GM21381 (cell line): Measurements from ENCODE around the gene LRCH4.

Source experiments
- ATAC-seq: cut with Tn5 transposase; IDR thresholded peaks from one replicate; pipeline ENCODE4 v1.9.1; 2021; ENCODE audit warnings: mild to moderate bottlenecking, moderate library complexity; ENCODE audit not compliant: unreplicated experiment

The LRCH4 gene

GRCh38 chr7:100606313-100606712, 20.4 kb upstream of the LRCH4 start:
- no peak for ATAC-seq

- no peak for ATAC-seq
These were observed 19.3 kb upstream of the LRCH4 start for GRCh38 chr7:100604976-100605911.

- ATAC-seq, result peak; percentile 54
These were observed 18.4 kb upstream of the LRCH4 start for GRCh38 chr7:100604028-100604975.

- ATAC-seq, result no peak
These were observed 17.7 kb upstream of the LRCH4 start for GRCh38 chr7:100603726-100604027.

- ATAC-seq, result no peak
These were observed 17.2 kb upstream of the LRCH4 start for GRCh38 chr7:100602889-100603725.

- no peak for ATAC-seq
These were observed 14.8 kb upstream of the LRCH4 start for GRCh38 chr7:100600730-100601038.

GRCh38 chr7:100599911-100600729, 14.2 kb upstream of the LRCH4 start:
- no peak for ATAC-seq

GRCh38 chr7:100598425-100598824, 12.5 kb upstream of the LRCH4 start:
- no peak for ATAC-seq

GRCh38 chr7:100595188-100595587, 9.3 kb upstream of the LRCH4 start:
- no peak for ATAC-seq

- no peak for ATAC-seq
These were observed 5.7 kb upstream of the LRCH4 start for GRCh38 chr7:100591596-100591995.

- no peak for ATAC-seq
These were observed 4.3 kb upstream of the LRCH4 start for GRCh38 chr7:100590077-100590737.

GRCh38 chr7:100589341-100589947, 3.5 kb upstream of the LRCH4 start:
- ATAC-seq, result no peak

GRCh38 chr7:100588438-100588837, 2.5 kb upstream of the LRCH4 start:
- no peak for ATAC-seq

- ATAC-seq, result peak; percentile 77
These were observed 517 bp upstream of the LRCH4 start, which contains the start of gene FBXO24 for GRCh38 chr7:100586266-100587025. Gene FBXO24 (plus strand): TSS chr7:100586328. CDS start chr7:100586626, 298 bp downstream.

- no peak for ATAC-seq
These were observed 1.0 kb downstream of the LRCH4 start for GRCh38 chr7:100584683-100585510.

- no peak for ATAC-seq
These were observed 1.8 kb downstream of the LRCH4 start for GRCh38 chr7:100584054-100584682.
